Gastroesophageal sphincter (tissue), 4 donors: ENCODE measurements around the gene ERCC6. TPM values are rescaled to one million over a fixed set of nuclear protein-coding genes. Genes with fewer than 3 reads are reported as not detected.

Experiments used
- ATAC-seq: fragments of 150-250 bp; one replicate; pipeline ENCODE4 v1.9.1; 2016; ENCODE audit warnings: mild to moderate bottlenecking, moderate library complexity
- H3K27ac ChIP-seq, 4 donors: fragments of 200-600 bp; sonication (generic) in 3 of 4; 1 replicate in 3 of 4; 2 replicates in 1 of 4; pipeline ENCODE4 v1.5.1; 2016 to 2019
- H3K27me3 ChIP-seq: fragments of 200-600 bp; sonication (generic); one replicate; pipeline ENCODE4 v1.5.1; 2019
- H3K36me3 ChIP-seq, 2 donors: fragments of 200-600 bp; sonication (generic); one replicate each; pipeline ENCODE4 v1.5.1; 2019; ENCODE audit warnings: control low read depth in 1 of 2
- H3K4me1 ChIP-seq, 3 donors: fragments of 200-600 bp; sonication (generic); 1 replicate in 2 of 3; 2 replicates in 1 of 3; pipeline ENCODE4 v1.5.1; 2016 to 2019; ENCODE audit warnings: control low read depth in 2 of 3
- H3K4me3 ChIP-seq, 2 donors: fragments of 200-600 bp; sonication (generic); one replicate each; pipeline ENCODE4 v1.5.1; 2019; ENCODE audit warnings: mild to moderate bottlenecking in 1 of 2, moderate library complexity in 1 of 2
- H3K9me3 ChIP-seq, 3 donors: fragments of 200-600 bp; sonication (generic); one replicate each; pipeline ENCODE4 v1.5.1; 2017 to 2019; ENCODE audit warnings: control low read depth in 2 of 3
- CTCF ChIP-seq, 4 experiments: fragments of 200-600 bp in 2 of 4; fragments of 450-650 bp in 2 of 4; sonication (generic) in 1 of 4; IDR thresholded peaks; one replicate each; pipeline ENCODE4 v1.5.1; 2017 to 2019; ENCODE audit warnings: antibody characterized with exemption in 4 of 4, mild to moderate bottlenecking in 2 of 4, moderate library complexity in 2 of 4
- EP300 ChIP-seq: sonication (generic); formaldehyde crosslinking; IDR thresholded peaks from one replicate; pipeline ENCODE4 v1.6.1; 2017; ENCODE audit warnings: antibody characterized with exemption, mild to moderate bottlenecking
- POLR2A ChIP-seq, 2 donors: fragments of 450-650 bp; IDR thresholded peaks; one replicate each; pipeline ENCODE4 v1.6.1; 2017; ENCODE audit warnings: antibody characterized with exemption in 2 of 2, mild to moderate bottlenecking in 2 of 2, moderate library complexity in 1 of 2
- POLR2AphosphoS5 ChIP-seq: sonication (generic); formaldehyde crosslinking; IDR thresholded peaks from one replicate; pipeline ENCODE4 v1.6.1; 2017; ENCODE audit warnings: antibody characterized with exemption
- total RNA-seq, 4 donors: library from RNA; depleted of rRNA; stranded (reverse); fragments of >200 nt; gene quantifications; one replicate each; pipeline ENCODE4 v1.1.0, GENCODE V29; 2016

The ERCC6 gene
- total RNA-seq, 4 donors from 2014 or later: 9.6 to 13.5 (median 11.0) TPM

- Histone ChIP-seq H3K27me3 (no peaks in the 10 kb centered on the region), H3K9me3 (no peaks in the 10 kb centered on the region), H3K4me3 (no peak overlapping the region), H3K4me1 (no peaks in the 10 kb centered on the region), H3K36me3 (peaks cover 4 to 89% of the 10 kb centered on the region in 2 donors), H3K27ac (no peak overlapping the region)
- TF ChIP-seq POLR2A (IDR thresholded peaks at IDR 0.05): no peak
- TF ChIP-seq CTCF (IDR thresholded peaks at IDR 0.05): no peak
- TF ChIP-seq EP300: no peak
- no peak for TF ChIP-seq POLR2AphosphoS5
- ATAC-seq: no peak
Observed at GRCh38 chr10:49465736-49466135, 73.2 kb downstream of the ERCC6 start.

Other genes starting within 250 kb of the ERCC6 start
- gene C10orf71, start 240.0 kb downstream of the ERCC6 start, total RNA-seq: under 1 TPM in 2 of 4 donors, not detected in 2; 0.08 to 0.27 TPM
- gene DRGX, start 143.0 kb downstream of the ERCC6 start, total RNA-seq: not detected
- 1 to 10 TPM in 2 of 4 donors, under 1 TPM in 1, not detected in 1; 0.12 to 1.7 (median 1.5) TPM for gene SLC18A3, start 71.2 kb upstream of the ERCC6 start, total RNA-seq
- gene CHAT, start 74.9 kb upstream of the ERCC6 start, total RNA-seq: 1 to 10 TPM in 1 of 4 donors, under 1 TPM in 1, not detected in 2; 0.94 to 1.6 TPM
- not detected for gene C10orf53, start 140.5 kb upstream of the ERCC6 start, total RNA-seq
- 1 to 10 TPM in 2 of 4 donors, under 1 TPM in 2; 0.62 to 1.8 (median 1.2) TPM for gene OGDHL, start 223.2 kb upstream of the ERCC6 start, total RNA-seq